HG03432 (cell line): ENCODE measurements around the gene WNT7B.

Experiments
- ATAC-seq: cut with Tn5 transposase; IDR thresholded peaks from one replicate; pipeline ENCODE4 v1.9.1; 2021; ENCODE audit warnings: mild to moderate bottlenecking, moderate library complexity; ENCODE audit not compliant: unreplicated experiment

Gene WNT7B

DNA sequence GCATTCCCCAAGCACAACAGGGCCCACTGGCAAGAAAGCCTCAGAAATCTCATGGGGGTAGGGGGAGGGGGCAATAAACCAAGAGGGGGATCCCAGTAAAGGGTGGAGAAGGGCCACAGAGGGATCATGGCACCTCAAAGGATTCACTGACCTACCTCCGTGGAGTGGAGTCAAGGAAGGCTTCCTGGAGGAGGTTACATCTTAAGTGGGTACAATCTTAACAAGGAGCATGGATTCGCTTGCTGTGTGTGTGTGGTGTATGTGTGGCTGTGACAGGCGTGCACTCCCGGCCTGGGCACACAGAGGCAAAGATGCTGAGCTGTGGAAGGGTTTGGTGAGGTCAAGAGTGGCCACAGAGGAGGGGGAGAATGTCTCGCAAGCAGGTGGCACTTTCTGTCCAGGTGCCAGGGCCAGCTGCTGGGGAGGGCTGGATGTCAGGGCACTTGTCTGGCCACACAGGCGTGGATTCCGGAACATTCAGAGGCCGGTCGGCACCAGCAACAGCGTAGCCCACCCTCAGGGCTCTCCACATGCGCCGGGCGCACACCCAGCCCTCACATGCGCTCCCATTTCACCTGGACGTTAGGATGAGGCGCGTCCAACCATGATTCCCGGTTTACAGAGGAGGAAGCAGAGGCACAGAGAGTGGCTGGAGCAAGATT lies 43.3 kb downstream of the WNT7B start:
- ATAC-seq = no peak

DNA sequence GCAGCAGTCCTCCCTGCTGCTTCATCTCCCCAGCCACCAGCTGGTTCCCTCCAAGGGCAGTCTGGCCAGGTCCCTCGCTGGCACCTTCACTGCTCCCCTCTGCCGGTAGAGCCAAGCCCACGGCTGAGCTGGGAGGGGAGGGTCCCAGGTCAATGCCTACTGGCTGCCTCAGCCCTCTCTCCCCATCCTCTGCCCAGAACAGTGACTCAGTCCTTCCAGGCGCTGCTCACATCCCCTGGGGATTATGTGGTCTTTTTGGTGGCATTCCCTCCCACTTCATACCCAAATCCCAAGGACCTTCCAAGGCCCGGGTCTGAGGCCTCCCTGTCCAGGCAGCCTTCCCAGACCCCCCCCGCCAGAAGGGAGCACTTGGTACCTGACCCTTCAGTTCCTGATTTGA lies 44.9 kb downstream of the WNT7B start:
- ATAC-seq = no peak

DNA sequence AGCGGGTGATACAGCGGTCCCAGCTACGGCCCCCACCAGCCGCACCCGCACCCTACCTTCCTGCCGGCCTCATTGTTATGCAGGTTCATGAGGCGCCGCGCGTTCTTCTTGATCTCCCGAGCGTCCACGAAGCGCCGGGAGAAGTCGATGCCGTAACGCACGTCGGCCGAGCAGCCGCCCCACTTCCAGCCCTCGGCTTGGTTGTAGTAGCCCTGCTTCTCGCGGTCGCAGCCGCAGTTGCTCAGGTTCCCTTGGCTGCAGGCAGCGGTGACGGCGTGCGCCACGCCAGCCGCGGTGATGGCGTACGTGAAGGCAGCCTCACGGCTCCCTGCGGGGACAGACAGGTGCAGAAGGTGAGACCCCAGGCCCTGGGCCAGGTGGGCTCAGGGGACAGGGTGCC lies 45.9 kb downstream of the WNT7B start:
- no peak for ATAC-seq

DNA sequence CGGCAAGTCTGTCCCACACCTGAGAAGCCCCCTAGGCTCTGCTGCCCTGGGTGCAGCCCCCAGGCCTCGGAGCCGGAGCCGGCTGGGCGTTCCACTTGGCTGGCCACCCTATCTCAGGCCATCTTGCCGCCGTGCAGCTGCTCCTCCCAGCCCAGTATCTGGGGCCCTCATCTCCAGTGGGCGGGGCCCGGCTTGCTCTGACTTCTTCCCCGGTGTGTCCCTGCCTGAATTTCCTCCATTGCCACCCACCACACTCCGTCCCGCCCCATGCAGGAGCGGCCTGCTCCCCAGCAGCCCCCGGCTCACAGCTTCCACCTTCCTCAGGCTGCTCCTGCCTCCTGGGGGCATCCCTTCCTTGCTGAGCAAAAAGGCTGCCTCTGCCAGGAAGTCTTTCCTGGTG lies 46.6 kb downstream of the WNT7B start:
- ATAC-seq = no peak

DNA sequence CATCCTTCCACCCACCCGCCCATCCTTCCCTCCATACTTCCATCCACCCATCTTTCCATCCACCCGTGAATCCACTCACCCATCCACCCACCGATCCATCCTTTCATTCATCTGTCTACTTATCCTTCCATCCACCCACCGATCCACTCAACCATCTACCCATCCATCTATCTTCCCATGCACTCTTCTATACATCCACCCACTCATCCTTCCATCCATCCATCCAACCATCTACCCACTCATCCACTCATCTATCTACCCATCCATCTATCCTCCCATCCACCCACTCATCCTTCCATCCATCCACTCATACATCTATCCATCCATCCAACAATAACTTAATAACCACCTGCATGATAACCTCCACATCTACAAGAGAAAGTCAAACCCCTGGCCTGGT lies 47.3 kb downstream of the WNT7B start:
- no peak for ATAC-seq

DNA sequence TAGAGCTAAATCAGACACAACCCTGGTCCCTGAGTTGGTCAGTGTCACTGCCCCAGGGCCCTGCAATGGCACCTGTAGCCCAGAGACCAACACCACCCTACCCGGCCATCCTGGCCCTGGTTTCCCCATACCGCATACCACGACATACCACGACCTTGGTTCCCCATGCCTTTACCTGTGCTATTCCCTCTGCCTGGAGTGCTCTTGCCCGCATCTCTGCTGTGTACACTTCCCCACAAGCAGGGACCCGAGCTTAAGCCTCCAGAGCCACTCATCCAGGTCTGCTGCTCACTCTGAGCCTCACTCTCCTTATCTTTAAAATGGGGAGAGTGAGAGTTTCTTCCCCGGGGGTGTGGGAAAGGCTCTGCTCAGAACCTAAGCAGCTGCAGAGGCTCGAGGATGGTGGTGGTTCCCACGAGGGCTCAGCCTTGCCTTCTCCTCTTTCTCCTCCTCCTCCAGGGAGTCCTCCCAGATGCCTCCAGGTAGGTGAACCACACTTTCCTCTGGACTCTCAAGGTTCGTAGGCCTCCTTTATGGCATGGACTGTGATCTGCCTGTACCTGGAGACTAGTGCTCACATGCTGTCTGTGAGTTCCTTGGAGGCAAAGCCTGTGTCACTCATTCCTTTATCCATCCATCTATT lies 48.1 kb downstream of the WNT7B start:
- ATAC-seq = no peak

DNA sequence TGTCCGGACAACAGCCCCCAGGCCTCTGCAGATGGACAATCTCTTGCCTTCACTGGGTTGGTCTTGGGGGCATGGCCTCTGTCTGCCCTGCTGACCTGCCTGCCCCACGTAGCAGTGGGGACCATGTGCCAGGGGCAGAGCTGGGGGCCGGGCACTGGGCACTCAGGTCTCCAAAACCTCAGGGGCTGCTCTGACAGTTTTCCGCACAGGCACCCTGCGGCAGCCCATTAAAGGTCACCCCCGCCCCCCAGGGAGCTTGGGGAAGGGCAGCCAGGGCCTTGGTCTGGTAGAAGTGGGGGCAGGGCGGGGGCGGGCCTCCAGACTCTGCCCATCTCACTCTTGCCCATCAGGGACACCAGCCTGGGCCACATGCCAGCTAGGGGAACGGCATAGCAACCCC lies 49.9 kb downstream of the WNT7B start:
- no peak for ATAC-seq

DNA sequence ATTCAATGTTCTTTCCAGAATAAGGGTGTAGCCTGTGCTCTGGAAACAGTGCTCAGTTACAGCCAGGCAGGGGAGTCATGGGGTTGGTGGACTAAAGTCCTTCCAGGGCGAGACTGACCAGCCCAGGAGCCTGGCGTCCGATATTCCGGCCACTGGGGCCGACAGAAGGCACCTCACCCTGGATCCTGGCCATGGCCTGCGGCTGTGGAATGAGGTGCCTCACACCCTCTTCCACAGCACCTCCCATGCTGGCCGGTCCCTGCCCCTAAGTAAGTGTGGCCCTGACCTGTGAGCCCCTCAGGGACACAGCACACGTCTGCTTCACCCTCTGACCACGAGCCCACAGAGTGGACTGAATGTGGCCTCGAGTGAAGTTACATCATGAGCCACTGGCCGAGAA lies 50.5 kb downstream of the WNT7B start:
- ATAC-seq = no peak

DNA sequence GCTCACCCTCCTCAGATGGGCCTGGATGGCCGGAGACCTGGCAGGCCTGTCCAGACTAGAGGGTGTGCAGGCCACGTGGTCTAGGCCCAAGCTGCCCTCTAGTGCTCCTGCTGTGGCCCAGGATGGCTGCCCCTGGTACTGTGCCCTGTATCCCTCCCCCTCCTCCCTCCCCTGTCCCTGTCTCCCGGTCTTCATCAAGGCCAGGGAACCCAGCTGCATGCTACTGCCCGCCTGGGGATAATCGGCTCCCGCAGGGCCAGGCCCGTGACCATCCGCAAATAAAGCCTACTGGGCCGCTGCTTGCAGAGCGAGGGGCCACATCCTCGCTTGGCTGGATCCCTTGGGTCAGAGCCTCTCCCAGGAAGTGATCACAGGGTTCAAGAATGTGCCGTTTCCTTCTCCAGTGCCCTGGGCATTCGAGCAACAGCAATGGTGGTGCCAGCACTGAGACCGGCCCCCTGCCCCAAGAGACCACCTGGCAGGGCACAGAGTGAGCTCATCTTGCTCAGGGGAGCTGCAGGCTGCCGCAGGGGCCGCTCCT lies 51.1 kb downstream of the WNT7B start:
- ATAC-seq = no peak

DNA sequence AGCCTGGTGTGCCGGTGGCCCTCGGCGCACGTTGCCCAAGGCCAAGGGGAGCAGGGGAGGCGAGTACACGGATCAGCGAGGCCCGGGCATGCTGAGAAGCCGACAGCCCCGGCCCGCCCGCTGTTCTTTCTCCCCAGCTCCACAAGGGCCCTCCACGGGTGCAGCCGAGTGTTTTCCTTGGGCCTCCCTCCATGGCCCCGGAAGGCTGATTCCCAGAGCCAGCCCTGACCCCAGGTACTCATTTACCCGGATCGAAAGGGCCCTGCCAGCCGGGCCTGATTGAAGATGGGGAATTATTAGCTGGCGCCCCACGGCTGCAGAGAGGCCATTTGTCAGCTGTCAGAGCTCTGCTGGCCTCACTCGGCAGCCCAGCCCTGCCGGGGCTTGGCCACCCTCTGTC lies 53.1 kb downstream of the WNT7B start:
- ATAC-seq = no peak

DNA sequence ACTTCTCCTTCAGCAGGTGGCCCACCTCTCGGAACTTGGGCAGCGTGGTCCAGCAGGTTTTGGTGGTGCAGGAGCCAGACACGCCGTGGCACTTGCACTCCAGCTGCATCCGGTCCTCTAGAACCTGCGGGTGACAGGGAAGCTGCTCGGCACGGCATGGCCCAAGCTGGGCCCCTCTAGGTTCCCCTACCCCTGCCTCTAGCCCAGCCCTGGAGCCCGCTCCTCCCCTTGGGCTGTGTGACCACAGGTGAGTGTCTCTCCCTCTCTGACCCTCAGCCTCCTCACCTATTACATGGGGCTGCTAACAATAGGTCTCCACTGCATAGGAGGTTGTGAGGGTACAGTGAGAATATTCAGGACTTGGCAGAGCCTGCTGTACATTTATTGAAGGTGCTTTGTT lies 53.8 kb downstream of the WNT7B start:
- no peak for ATAC-seq

DNA sequence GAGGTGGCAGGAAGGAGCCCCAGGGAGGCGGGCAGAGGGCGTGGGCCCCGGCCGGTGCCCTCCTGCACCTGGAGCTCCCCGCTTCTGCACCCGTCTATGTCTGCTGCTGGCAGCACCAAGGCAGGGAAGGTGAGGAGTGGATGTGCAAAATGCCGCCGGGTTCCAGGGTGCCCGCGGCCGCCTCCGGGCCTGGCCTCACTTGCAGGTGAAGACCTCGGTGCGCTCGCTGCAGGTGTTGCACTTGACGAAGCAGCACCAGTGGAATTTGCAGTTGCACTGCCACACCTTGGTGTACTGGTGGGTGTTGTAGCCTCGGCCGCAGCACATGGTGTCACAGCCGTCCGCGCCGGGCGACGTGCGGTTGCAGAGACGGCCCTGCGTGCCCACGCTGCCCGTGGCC lies 54.3 kb downstream of the WNT7B start:
- no peak for ATAC-seq

DNA sequence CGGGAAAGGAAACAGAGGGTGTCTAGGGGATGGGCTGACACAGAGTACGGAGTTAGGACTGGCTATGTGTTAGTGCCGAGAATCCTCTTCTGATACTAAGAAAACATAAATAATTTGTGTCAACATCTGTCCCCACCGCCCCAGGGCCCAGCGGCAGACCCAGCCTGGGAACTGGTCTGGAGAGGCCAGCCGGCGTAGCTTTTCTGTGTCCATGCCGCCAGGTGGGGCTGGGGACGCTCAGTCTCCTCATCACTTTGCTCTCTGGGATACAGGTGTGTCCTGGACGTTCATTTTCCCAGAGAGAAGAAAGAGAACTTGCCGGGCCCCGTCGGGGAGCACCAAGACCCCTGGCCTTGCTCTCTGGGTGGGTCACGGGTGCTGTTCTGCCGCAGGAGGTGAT lies 54.7 kb downstream of the WNT7B start:
- ATAC-seq = no peak

DNA sequence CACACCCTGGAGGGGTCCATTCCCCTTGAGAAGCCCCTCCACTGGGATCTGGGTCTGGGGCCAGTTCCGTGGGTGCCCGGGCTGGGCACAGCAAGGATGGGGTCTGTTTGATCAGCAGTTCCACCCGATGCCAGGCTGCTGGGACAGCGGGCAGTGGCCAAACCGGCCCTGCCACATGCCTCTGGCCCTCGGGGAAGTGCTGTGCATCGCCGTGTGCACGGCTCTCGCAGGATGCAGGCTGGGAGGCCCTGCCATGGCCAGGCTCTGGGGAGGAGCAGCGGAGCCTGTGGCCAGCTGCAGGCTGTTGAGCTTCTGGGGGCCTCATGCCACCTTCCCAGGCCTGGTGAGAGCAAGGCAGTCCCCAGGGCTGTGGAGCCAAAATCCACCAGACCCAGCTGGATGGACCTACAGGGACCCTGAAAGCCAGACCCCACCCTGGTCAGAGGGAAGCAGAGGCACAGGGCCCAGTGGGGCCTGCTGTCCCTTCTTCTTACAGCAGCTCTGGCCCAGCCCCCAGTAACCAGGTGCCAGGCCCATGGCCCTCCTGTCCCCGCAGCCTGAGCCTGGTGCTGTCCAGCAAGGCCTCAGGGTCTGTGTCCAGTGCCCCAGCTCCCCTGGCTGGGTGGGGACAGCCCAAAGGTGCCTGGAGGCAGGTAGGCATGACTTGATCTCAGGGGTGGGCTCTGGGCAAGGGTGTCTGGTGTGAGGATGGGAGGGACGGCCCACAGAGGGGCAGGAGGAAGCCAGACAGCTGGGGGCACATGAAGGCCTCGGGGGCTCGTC lies 57.3 kb downstream of the WNT7B start:
- no peak for ATAC-seq

DNA sequence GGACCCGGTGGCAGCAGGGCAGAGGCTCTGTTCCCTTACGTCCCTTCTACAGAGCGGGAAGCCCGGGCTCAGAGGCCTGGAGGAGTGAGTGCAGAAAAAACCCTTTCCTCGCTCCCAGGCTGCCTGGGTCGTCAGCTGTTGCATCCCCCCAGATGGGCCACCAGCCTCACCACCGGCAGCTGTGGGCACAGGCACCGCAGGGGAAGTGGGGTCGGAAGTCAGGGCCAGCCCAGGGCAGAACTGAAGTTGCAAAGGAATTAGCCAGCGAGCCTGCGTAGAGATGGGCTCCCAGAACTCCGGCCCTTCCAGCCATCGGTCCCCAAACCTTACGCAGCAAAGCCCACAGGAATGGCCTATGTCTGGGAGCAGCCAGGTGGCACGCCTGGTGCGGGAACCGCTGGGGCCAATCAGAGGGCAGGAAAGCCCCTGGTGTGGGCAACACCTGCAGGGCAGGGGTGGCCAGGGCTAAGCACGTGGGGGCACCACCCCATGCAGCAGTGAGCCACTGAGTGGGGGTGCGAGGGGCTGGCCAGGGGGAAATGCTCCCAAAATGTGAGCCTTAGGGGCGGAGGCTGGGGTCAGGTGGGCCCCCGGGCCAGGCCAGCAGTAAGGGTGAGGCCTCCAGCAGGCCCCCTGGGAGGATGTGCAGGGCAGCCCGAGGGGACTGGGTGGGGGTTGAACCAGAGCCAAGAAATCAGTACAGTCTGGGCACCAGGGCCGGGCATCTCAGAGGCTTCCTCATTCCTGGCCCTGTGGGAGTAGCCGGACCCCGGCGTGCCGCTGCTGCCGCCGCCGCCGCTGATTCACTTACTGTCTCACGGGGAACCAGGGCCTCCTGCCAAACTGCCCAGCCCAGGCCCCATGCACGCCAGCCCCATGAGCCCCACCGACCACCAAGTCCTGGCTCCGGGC lies 58.2 kb downstream of the WNT7B start:
- ATAC-seq = no peak

DNA sequence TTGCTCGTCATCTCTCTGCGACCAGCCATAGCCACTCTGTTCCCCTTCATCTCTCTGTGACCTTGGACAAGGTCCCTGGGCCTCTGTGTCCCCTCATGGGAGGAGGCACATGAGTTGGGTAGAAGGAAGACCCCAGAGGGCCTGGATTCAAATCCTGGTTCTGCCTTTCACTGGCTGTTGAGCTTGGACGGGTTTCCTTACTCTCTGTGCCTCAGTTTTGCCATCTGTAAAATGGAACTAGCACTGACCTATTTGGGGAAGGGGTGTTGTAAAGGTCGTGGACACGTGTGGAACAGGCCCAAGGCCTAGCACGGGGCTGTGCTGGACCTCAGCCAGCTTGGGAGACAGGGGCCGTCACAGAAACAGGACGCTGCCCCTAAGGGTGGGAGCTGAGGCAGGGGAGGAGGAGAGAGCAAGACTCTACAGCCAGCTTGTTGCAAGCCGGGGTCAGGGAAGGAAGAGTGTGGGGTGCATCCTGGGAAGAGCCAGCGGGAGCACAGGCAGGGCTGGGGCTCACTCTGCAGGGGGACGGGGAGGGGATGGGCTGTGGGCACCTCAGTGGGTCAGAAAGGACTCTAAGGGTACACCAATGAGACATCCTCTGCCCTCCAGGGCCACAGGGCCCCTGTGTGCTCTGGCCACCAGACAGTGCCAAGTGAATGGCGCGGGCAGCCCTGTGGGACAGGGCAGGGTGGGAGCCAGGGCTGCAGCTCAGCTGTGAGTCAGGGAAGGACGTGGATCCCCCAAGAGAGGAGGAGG lies 59.1 kb downstream of the WNT7B start:
- ATAC-seq = no peak

DNA sequence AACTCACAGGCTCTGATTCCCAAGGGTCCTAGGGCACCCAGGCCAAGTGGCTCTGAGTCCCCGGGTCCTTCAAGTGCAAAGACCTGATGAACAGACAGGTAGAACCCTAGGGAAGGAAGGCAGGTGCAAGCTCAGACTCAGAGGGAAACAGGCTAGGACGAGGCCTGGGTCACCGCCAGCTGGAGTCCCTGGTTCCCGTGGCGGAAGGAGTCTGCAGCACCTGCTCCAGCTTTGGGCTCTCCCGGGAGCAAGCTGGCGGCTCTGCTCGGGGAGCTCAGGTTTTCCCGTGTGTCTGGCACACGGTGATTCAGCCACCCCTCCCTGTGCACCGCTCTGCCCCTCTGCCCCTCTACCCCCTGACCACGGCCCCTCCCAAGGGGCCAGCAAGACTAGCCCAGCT lies 59.8 kb downstream of the WNT7B start:
- ATAC-seq = no peak

DNA sequence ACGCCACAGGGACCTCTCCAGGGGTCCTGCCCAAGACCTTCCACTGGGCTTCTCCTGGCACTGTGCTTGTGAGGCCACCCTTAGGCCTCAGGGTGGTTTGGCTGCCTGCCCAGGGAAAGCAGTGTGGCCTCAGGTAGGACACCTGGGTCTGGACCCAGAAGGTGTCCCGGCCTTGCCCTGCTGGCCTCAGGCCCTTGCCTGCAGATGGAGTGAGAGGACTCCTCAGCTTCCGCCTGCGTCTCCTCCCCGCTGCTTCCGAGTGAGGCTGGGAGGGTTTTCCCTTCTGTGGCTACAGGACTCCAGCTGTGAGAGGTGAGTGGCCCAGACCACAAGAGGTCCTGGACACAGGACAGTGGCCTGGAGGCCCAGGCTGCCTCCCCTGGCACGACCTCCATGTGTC lies 60.4 kb downstream of the WNT7B start:
- no peak for ATAC-seq

DNA sequence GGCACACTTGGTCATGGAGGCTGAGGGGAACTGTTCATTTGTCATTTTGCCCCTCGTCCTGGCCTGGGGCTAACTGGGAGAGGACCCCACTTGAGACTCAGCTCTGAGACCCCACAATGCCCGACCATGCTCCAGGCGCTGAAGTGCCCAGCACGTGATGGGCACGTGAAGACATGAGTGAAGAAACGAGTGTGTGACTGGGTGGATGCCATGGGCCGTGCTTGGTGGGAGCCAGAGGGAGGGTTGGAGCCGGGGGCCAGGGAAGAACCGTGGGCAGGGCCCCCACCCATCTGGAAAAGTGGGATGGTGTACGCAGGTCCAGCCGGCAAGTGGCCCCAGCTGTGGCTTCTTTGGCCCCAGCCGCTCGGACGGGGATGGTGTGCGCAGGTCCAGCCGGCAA lies 61.1 kb downstream of the WNT7B start:
- no peak for ATAC-seq

DNA sequence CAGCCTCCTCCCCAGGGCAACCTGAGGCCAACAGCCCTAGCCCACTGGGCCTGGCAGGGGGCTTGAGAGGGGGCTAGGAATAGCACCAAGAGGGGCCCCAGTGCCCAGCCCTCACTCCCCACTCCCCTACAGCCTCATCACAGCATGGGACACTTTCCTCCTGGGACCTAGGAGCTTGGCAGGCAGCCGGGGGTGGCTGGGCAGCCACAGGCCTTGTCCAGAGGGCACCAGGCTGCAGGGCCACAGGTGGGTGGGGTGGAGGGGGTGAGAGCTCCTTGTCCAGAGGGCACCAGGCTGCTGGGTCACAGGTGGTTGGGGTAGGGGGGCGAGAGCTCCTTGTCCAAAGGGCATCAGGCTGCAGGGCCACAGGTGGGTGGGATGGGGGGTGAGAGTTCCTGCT lies 61.8 kb downstream of the WNT7B start:
- ATAC-seq = no peak
